Measurements from ENCODE around the gene CYTH4. TPM values are rescaled to one million over a fixed set of nuclear protein-coding genes. Genes with fewer than 3 reads are reported as not detected.

Gene CYTH4
- polyA plus RNA-seq, 1 donor from 2014 or later, result not detected

DNA sequence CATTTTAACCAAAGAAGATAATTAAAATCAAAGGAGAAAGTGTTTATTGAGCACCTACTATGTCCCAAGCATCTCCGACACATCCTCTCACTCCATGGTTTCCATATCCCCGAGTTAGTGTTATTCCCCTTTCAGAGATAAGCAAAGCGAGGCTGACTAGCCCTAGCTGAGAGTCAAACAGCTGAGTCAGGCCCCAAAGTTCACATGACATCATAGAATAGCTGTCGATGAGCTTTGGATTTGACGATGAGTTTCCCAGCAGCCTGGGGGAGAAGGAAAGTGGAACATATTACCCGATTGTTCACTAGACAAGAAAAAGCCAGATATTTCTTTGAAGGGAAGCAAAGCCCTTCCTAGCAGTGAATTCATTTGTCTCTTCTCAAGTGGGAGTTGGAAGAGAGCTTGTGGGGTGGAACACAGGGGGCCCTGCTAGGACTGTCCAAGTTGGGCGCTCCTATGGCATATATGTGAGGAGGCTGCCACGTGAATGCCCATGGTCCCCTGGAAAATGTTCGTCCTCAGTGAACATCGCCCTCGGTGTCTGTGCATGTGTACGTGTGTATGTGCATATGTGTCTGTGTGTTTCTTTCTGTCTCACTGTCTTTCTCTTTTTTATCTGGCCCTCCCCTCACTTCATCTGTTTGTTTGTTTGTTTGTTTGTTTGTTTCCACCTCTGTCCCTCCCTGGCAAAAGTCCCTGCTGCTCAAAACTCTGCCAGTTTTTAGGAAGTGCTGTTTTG, 493 bp upstream of the CYTH4 start:
- no peak overlapping the region for H3K27ac ChIP-seq (ENCODE audit: low read length)
- no peak overlapping the region for H3K4me2 ChIP-seq (ENCODE audit: low read length)
- TF ChIP-seq EP300 (conservative IDR thresholded peaks at IDR 0.05; ENCODE audit: poor library complexity, severe bottlenecking) (no peak), REST (IDR thresholded peaks at IDR 0.05; ENCODE audit: borderline replicate concordance) (no peak), POLR2AphosphoS5 (IDR thresholded peaks at IDR 0.05) (no peak), MXI1 (conservative IDR thresholded peaks at IDR 0.05; ENCODE audit: poor library complexity, severe bottlenecking) (no peak), RAD21 (conservative IDR thresholded peaks at IDR 0.05) (no peak), SMC3 (conservative IDR thresholded peaks at IDR 0.05; ENCODE audit: poor library complexity) (no peak), TAF1 (IDR thresholded peaks at IDR 0.05; ENCODE audit: low read depth) (no peak), EZH2 (IDR thresholded peaks at IDR 0.05; ENCODE audit: borderline replicate concordance, insufficient read depth, low read length, poor library complexity, severe bottlenecking) (no peak), CTCF (IDR thresholded peaks at IDR 0.05; ENCODE audit: poor library complexity, severe bottlenecking) (no peak)
- no peaks in the 10 kb centered on the region for H3K9me3 ChIP-seq (ENCODE audit: low read length)
- H3K27me3 ChIP-seq (ENCODE audit: insufficient read depth, low read depth, low read length), result no peaks in the 10 kb centered on the region
- no peak overlapping the region for H3K4me3 ChIP-seq (ENCODE audit: low read length)
- H3K9me2 ChIP-seq (ENCODE audit: insufficient read depth, low read length), result no peaks in the 10 kb centered on the region
- no peak overlapping the region for H2AFZ ChIP-seq (ENCODE audit: low read depth, low read length)
- no peaks in the 10 kb centered on the region for H4K20me1 ChIP-seq (ENCODE audit: insufficient read depth)
- H3K9ac ChIP-seq (ENCODE audit: low read length), result no peak overlapping the region
- H3K36me3 ChIP-seq (ENCODE audit: insufficient read depth, low read length), result no peaks in the 10 kb centered on the region
- H3K79me2 ChIP-seq (replicated peaks; ENCODE audit: insufficient read depth, low read length), result no peaks in the 10 kb centered on the region
- no peaks in the 10 kb centered on the region for H3F3A ChIP-seq (ENCODE audit: insufficient read depth, low read length, poor library complexity, severe bottlenecking)

DNA sequence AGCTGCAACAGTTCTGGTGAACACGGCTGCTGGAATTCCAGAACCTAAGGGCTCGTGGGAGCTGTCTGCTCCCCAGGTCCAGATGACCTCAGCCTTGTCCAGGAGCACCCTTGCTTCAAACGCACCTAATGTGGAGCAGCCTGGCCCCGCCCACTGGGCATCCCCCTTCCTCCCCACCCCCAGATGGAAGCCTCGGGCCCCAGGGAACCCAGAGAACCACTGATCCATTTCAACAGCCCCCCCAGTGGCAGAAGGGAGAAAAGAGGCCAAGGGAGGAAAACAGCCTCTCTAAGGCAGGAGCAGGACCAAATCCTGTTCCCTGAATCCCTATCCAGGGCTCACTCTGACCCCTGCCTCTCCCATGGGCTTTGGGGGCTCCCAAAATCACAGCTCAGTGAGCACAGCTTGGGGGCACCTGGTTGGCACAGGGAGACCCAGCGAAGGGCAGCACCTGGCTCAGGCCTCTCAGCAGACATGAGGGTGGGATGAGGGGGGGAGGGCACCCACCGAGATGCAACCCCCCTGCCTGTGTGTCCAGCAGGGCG, 1.2 kb downstream of the CYTH4 start:
- H3K9me2 ChIP-seq (ENCODE audit: insufficient read depth, low read length), result no peaks in the 10 kb centered on the region
- H3K27ac ChIP-seq (ENCODE audit: low read length), result no peak overlapping the region
- no peaks in the 10 kb centered on the region for H3K27me3 ChIP-seq (ENCODE audit: insufficient read depth, low read depth, low read length)
- no peak overlapping the region for H3K9ac ChIP-seq (ENCODE audit: low read length)
- no peaks in the 10 kb centered on the region for H3K9me3 ChIP-seq (ENCODE audit: low read length)
- H3K4me3 ChIP-seq (ENCODE audit: low read length), result no peak overlapping the region
- no peaks in the 10 kb centered on the region for H3F3A ChIP-seq (ENCODE audit: insufficient read depth, low read length, poor library complexity, severe bottlenecking)
- H4K20me1 ChIP-seq (ENCODE audit: insufficient read depth), result no peaks in the 10 kb centered on the region
- no peak overlapping the region for H3K4me2 ChIP-seq (ENCODE audit: low read length)
- TF ChIP-seq CTCF (IDR thresholded peaks at IDR 0.05; ENCODE audit: poor library complexity, severe bottlenecking) (no peak), EP300 (conservative IDR thresholded peaks at IDR 0.05; ENCODE audit: poor library complexity, severe bottlenecking) (no peak), MXI1 (conservative IDR thresholded peaks at IDR 0.05; ENCODE audit: poor library complexity, severe bottlenecking) (no peak), EZH2 (IDR thresholded peaks at IDR 0.05; ENCODE audit: borderline replicate concordance, insufficient read depth, low read length, poor library complexity, severe bottlenecking) (no peak), REST (IDR thresholded peaks at IDR 0.05; ENCODE audit: borderline replicate concordance) (no peak), TAF1 (IDR thresholded peaks at IDR 0.05; ENCODE audit: low read depth) (no peak), POLR2AphosphoS5 (IDR thresholded peaks at IDR 0.05) (no peak), SMC3 (conservative IDR thresholded peaks at IDR 0.05; ENCODE audit: poor library complexity) (no peak), RAD21 (conservative IDR thresholded peaks at IDR 0.05) (no peak)
- H3K79me2 ChIP-seq (replicated peaks; ENCODE audit: insufficient read depth, low read length), result no peaks in the 10 kb centered on the region
- no peak overlapping the region for H2AFZ ChIP-seq (ENCODE audit: low read depth, low read length)
- H3K36me3 ChIP-seq (ENCODE audit: insufficient read depth, low read length), result no peaks in the 10 kb centered on the region

Measured in neural cell (in vitro differentiated cells).